ENCODE data around the gene MPHOSPH10. TPM values are rescaled to one million over a fixed set of nuclear protein-coding genes. Genes with fewer than 3 reads are reported as not detected.

The MPHOSPH10 gene
- polyA plus RNA-seq, 2 of the 4 experiments (the other 2 are of a cell fraction), result 39.2 to 51.7 TPM

DNA sequence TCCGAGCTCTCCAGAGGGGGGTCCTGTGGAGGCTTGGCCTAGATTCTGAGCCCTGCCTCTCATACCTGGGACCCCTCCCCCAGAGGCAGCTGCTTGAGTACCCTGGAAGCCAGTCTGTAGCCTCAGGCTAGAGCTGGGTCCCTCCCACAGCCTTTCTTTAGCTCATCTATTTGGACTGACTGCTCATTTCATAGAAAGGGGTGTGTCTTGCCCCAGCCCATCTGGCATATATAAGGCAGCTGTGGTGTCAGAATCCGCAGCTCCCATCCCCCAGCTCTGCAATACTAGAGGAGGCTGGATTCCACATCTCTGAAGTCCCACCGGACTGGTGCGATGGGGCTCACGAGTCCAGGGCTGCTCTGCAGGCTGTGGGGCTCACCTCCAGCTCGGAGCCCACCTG, 26.1 kb downstream of the MPHOSPH10 start:
- Histone ChIP-seq H3K4me3 (no peak overlapping the region), H3K27ac (no peak overlapping the region), H3K9me3 (no peaks in the 10 kb centered on the region), H3K4me1 (peaks cover 7% of the 10 kb centered on the region; the same call in 2 of the 3 replicates), H3K4me2 (peak overlapping the region; percentile 59; the same call in 2 of the 3 replicates)
- no peak for TF ChIP-seq POLR2AphosphoS2 (conservative IDR thresholded peaks at IDR 0.05; ENCODE audit: low read length)
- TF ChIP-seq, protein P1, sequence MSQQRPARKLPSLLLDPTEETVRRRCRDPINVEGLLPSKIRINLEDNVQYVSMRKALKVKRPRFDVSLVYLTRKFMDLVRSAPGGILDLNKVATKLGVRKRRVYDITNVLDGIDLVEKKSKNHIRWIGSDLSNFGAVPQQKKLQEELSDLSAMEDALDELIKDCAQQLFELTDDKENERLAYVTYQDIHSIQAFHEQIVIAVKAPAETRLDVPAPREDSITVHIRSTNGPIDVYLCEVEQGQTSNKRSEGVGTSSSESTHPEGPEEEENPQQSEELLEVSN (IDR thresholded peaks at IDR 0.05; ENCODE audit: borderline replicate concordance, low read depth), result no peak
- TF ChIP-seq, protein P2, sequence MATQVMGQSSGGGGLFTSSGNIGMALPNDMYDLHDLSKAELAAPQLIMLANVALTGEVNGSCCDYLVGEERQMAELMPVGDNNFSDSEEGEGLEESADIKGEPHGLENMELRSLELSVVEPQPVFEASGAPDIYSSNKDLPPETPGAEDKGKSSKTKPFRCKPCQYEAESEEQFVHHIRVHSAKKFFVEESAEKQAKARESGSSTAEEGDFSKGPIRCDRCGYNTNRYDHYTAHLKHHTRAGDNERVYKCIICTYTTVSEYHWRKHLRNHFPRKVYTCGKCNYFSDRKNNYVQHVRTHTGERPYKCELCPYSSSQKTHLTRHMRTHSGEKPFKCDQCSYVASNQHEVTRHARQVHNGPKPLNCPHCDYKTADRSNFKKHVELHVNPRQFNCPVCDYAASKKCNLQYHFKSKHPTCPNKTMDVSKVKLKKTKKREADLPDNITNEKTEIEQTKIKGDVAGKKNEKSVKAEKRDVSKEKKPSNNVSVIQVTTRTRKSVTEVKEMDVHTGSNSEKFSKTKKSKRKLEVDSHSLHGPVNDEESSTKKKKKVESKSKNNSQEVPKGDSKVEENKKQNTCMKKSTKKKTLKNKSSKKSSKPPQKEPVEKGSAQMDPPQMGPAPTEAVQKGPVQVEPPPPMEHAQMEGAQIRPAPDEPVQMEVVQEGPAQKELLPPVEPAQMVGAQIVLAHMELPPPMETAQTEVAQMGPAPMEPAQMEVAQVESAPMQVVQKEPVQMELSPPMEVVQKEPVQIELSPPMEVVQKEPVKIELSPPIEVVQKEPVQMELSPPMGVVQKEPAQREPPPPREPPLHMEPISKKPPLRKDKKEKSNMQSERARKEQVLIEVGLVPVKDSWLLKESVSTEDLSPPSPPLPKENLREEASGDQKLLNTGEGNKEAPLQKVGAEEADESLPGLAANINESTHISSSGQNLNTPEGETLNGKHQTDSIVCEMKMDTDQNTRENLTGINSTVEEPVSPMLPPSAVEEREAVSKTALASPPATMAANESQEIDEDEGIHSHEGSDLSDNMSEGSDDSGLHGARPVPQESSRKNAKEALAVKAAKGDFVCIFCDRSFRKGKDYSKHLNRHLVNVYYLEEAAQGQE (IDR thresholded peaks at IDR 0.05), result no peak
- TF ChIP-seq, protein P3, sequence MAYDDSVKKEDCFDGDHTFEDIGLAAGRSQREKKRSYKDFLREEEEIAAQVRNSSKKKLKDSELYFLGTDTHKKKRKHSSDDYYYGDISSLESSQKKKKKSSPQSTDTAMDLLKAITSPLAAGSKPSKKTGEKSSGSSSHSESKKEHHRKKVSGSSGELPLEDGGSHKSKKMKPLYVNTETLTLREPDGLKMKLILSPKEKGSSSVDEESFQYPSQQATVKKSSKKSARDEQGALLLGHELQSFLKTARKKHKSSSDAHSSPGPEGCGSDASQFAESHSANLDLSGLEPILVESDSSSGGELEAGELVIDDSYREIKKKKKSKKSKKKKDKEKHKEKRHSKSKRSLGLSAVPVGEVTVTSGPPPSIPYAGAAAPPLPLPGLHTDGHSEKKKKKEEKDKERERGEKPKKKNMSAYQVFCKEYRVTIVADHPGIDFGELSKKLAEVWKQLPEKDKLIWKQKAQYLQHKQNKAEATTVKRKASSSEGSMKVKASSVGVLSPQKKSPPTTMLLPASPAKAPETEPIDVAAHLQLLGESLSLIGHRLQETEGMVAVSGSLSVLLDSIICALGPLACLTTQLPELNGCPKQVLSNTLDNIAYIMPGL (CRISPR knock-in tag; IDR thresholded peaks at IDR 0.05; ENCODE audit: borderline replicate concordance), result no peak
- no peak for TF ChIP-seq HDAC2 (IDR thresholded peaks at IDR 0.05)
- TF ChIP-seq NFE2L2 (conservative IDR thresholded peaks at IDR 0.05; ENCODE audit: low read length), result no peak
- no peak for TF ChIP-seq TFCP2L1 (CRISPR knock-in tag; IDR thresholded peaks at IDR 0.05)
- no peak for TF ChIP-seq RARB (CRISPR knock-in tag; IDR thresholded peaks at IDR 0.05)
- TF ChIP-seq EHMT2 (IDR thresholded peaks at IDR 0.05; ENCODE audit: low read depth), result no peak
- no peak for TF ChIP-seq RCOR1 (IDR thresholded peaks at IDR 0.05; ENCODE audit: low read depth, low read length)
- TF ChIP-seq NR3C1 (IDR thresholded peaks at IDR 0.05), result no peak
- no peak for TF ChIP-seq ZNF302 (CRISPR knock-in tag; IDR thresholded peaks at IDR 0.05)
- TF ChIP-seq FOSL2 (IDR thresholded peaks at IDR 0.05), result no peak
- TF ChIP-seq FOSL2 (CRISPR knock-in tag; IDR thresholded peaks at IDR 0.05), result no peak
- TF ChIP-seq CBX2 (IDR thresholded peaks at IDR 0.05; ENCODE audit: borderline replicate concordance, low read depth), result no peak
- no peak for TF ChIP-seq HEYL (CRISPR knock-in tag; IDR thresholded peaks at IDR 0.05)
- TF ChIP-seq GATA3 (IDR thresholded peaks at IDR 0.05; ENCODE audit: borderline replicate concordance), result no peak
- FAIRE-seq (no peak), ATAC-seq (0 out of 6 replicates have a peak, but pooled peaks of 1 of the 2 experiments have one; percentile 27), DNase-seq (ENCODE audit: low read depth in 1 of 2, low spot score in 1 of 2) (no peak)
- WGBS (ENCODE audit: missing lambda C conversion rate), result 37% methylated on average over 6 of the region's 6 CpGs
- ChIA-PET CTCF (interaction anchor here (1.0 to 3.7 kb wide), 26 partner anchors 9 to 356 kb away, joined by 3 to 18 read pairs (median 6); partner anchors contain the start of gene ZNF638), POLR2A (interaction anchor here (1.9 kb wide), 1 partner anchor 88 kb away, joined by 5 read pairs; the partner anchor contains the start of gene NAGK)

DNA sequence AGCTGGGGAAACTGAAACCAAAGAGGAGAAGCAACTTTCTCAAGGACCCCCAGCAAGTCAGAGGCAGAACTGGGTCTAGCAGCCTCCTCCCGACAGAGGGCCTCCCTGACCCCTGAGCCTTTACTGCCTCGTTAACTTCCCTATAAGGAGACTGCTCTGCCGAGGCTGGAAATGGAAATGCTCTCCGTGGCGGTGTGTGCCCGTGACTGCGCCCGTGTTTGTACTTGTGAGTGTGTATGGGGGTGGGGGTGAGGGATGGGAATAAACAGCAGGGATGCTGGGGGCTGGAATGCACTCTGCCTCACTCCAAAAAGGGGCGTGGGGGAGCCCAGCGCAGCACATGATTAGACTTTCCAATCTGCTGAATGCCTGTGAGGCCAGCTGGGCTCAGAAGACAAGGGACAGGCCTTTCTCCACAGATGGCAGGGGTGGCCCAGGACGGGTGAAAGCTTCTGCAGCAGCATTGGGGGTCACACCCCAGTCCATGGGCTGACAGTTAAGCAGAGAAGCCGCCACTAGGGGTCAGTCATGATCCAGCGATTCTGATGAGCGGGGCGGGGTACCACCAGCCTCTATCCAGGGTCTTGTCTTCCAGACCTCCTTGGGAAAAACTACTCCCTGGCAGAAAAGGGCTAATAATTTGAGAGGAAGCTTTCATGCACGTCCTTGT, 26.8 kb downstream of the MPHOSPH10 start:
- POLR2A ChIA-PET, result interaction anchor here (1.9 kb wide), 1 partner anchor 89 kb away, joined by 5 read pairs; the partner anchor contains the start of gene NAGK
- Histone ChIP-seq H3K4me3 (no peak overlapping the region), H3K27ac (no peak overlapping the region), H3K4me1 (peaks cover 7% of the 10 kb centered on the region; the same call in 2 of the 3 replicates), H3K4me2 (peak overlapping the region; percentile 59), H3K9me3 (no peaks in the 10 kb centered on the region)
- DNase-seq (ENCODE audit: low read depth in 1 of 2, low spot score in 1 of 2), result peak; percentile 46 to 63
- 16% methylated on average over 13 of the region's 16 CpGs for WGBS (ENCODE audit: missing lambda C conversion rate)
- TF ChIP-seq, protein P4, sequence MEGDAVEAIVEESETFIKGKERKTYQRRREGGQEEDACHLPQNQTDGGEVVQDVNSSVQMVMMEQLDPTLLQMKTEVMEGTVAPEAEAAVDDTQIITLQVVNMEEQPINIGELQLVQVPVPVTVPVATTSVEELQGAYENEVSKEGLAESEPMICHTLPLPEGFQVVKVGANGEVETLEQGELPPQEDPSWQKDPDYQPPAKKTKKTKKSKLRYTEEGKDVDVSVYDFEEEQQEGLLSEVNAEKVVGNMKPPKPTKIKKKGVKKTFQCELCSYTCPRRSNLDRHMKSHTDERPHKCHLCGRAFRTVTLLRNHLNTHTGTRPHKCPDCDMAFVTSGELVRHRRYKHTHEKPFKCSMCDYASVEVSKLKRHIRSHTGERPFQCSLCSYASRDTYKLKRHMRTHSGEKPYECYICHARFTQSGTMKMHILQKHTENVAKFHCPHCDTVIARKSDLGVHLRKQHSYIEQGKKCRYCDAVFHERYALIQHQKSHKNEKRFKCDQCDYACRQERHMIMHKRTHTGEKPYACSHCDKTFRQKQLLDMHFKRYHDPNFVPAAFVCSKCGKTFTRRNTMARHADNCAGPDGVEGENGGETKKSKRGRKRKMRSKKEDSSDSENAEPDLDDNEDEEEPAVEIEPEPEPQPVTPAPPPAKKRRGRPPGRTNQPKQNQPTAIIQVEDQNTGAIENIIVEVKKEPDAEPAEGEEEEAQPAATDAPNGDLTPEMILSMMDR (IDR thresholded peaks at IDR 0.05), result peak; percentile 78
- TF ChIP-seq EHF (CRISPR knock-in tag; IDR thresholded peaks at IDR 0.05) (no peak), RAD21 (conservative IDR thresholded peaks at IDR 0.05 in 1 of 2, IDR thresholded peaks at IDR 0.05 in 1 of 2) (peak; percentile 80 to 87), SMC3 (IDR thresholded peaks at IDR 0.05) (peak; percentile 58)
- peak; percentile 83 to 92 for ATAC-seq
- no peak for FAIRE-seq
- CTCF ChIA-PET, result interaction anchor here (0.6 to 3.7 kb wide), 35 partner anchors 8 to 355 kb away, joined by 3 to 18 read pairs (median 5); partner anchors contain the start of gene ZNF638

Data from A549 (cell line).